NCI-H2196 treated with DMSO at 0.1 percent for 48 hours (cell line): ENCODE results near the gene MAGEA4.

Source experiments
- DNase-seq: peaks from one replicate; lab custom pipeline; 2025; ENCODE audit not compliant: unreplicated experiment; lab: John Stamatoyannopoulos, UW

MAGEA4 gene

DNA sequence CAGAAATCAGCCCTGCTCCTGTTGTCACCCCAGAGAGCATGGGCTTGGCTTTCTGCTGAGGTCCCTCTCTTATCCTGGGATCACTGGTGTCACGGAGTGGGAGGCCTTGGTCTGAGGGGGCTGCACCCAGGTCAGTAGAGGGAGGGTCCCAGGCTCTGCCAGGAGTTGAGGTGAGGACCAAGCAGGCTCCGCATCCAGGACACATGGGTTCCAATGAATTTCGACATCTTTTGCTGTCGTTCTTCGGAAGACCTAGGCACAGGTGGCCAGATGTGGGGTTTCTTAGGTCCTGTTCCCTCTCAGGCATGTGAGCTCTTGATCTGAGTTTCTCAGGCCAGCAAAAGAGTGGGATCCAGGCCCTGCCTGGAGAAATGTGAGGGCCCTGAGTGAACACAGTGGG is 10.0 kb downstream of the MAGEA4 start:
- no peak for DNase-seq

GRCh38 chrX:151923648-151924047 is 11.0 kb downstream of the MAGEA4 start:
- no peak for DNase-seq

- DNase-seq: no peak
These were observed 16.4 kb downstream of the MAGEA4 start for GRCh38 chrX:151929126-151929525.

DNA sequence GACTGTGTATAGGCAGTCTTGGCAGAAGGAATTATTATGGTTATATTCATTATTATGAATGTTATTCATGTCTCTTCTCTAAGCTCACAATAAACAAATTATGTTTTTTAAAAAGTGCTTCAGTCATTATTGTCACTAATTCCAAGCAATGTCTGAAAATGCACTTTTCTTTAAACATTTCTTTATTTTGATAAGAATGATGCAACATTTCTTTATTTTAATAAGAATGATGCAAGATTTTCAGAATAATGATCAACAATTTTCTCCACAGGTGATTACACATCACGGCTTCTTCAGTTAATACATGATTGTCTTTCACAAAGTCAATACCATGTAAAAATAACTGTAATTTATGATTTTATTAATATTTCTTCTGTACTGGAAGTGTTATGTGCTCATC is 22.7 kb downstream of the MAGEA4 start:
- no peak for DNase-seq

GRCh38 chrX:151938172-151938571 is 25.5 kb downstream of the MAGEA4 start:
- DNase-seq: no peak

- no peak for DNase-seq
These were observed 42.0 kb downstream of the MAGEA4 start for GRCh38 chrX:151954730-151955129.

DNA sequence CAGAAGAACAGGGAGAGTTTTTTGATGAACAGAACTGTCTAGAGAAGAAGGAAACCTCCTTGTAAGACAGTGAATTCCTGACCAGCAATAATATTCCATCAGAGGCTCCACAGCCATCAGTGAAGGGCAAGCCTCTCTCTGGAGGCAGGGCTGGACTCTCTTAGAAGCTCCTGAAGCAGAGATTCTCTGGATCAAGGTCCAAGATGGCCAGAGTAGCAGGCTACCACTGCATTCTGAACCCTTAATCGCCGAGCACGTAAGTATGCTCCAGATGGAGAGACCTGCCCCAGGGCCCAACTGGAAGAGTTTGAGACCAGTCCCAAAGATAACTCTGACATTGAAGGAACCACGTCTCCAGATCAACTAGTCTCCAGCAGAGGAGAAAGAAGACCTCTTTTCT is 45.4 kb downstream of the MAGEA4 start:
- no peak for DNase-seq

GRCh38 chrX:151962034-151962433 is 49.3 kb downstream of the MAGEA4 start:
- DNase-seq: no peak

- DNase-seq: no peak
These were observed 53.5 kb downstream of the MAGEA4 start for GRCh38 chrX:151966236-151966635.

DNA sequence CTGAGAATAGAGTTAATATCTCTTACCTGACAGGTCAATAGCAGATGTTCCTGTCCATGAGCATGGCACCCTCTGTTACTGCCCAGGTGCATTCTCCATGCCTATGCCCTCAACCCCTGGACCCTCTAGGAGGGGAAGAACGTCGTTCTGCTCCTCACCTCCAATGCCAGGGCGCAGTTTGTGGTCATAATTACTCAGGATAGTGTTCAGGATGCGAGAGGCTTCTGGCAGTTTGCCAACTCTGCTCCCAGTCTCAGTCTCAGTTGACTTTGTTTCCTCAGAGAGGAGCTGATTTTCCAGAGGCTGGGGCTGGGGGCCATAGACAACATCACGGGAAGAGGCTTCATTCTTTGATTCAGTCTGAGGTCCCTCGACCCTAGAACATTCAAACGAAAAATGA is 57.3 kb downstream of the MAGEA4 start:
- DNase-seq: no peak

- no peak for DNase-seq
These were observed 58.0 kb downstream of the MAGEA4 start for GRCh38 chrX:151970661-151971060.

GRCh38 chrX:151973060-151973661 is 60.5 kb downstream of the MAGEA4 start:
- no peak for DNase-seq

- DNase-seq: no peak
These were observed 61.2 kb downstream of the MAGEA4 start for GRCh38 chrX:151973851-151974335.
